Heart left ventricle (tissue), 16 donors: ENCODE data around the gene GGCT. TPM values are rescaled to one million over a fixed set of nuclear protein-coding genes. Genes with fewer than 3 reads are reported as not detected.

Source experiments
- ATAC-seq, 4 donors: fragments of 200-7000 bp; cut with Tn5 transposase; one replicate each; pipeline ENCODE4 v1.9.1; 2020 to 2022; ENCODE audit warnings: moderate library complexity in 4 of 4, mild to moderate bottlenecking in 3 of 4, moderate number of reproducible peaks in 1 of 4
- DNase-seq, 5 donors: peaks; one replicate each; pipeline ENCODE4 v3.0.0-alpha.2; 2020
- H3K27ac ChIP-seq, 12 donors: fragments of 200-600 bp; sonication (generic) in 4 of 12; one replicate each; pipeline versions ENCODE4 v1.5.0 to v1.8.0; 2016 to 2022; ENCODE audit warnings: mild to moderate bottlenecking in 2 of 12
- H3K27me3 ChIP-seq, 9 donors: fragments of 200-600 bp; sonication (generic) in 2 of 9; one replicate each; pipeline versions ENCODE4 v1.5.1 to v1.8.0; 2016 to 2022; ENCODE audit warnings: mild to moderate bottlenecking in 3 of 9
- H3K36me3 ChIP-seq, 9 donors: fragments of 200-600 bp; sonication (generic) in 2 of 9; one replicate each; pipeline versions ENCODE4 v1.5.0 to v1.8.0; 2018 to 2022; ENCODE audit warnings: mild to moderate bottlenecking in 2 of 9
- H3K4me1 ChIP-seq, 12 donors: fragments of 200-600 bp; sonication (generic) in 4 of 12; one replicate each; pipeline versions ENCODE4 v1.5.0 to v1.8.0; 2016 to 2022; ENCODE audit warnings: mild to moderate bottlenecking in 3 of 12
- H3K4me3 ChIP-seq, 12 donors: fragments of 200-600 bp; sonication (generic) in 4 of 12; one replicate each; pipeline versions ENCODE4 v1.5.0 to v1.8.0; 2017 to 2022; ENCODE audit warnings: mild to moderate bottlenecking in 9 of 12, moderate library complexity in 4 of 12
- H3K9me3 ChIP-seq, 12 donors: fragments of 200-600 bp; sonication (generic) in 4 of 12; one replicate each; pipeline versions ENCODE4 v1.5.0 to v1.8.0; 2016 to 2022; ENCODE audit warnings: mild to moderate bottlenecking in 1 of 12
- CTCF ChIP-seq, 12 donors: fragments of 200-600 bp; sonication (generic) in 4 of 12; IDR thresholded peaks; one replicate each; pipeline versions ENCODE4 v1.5.0 to v1.8.0; 2018 to 2022; ENCODE audit warnings: antibody characterized with exemption in 12 of 12, mild to moderate bottlenecking in 5 of 12
- POLR2A ChIP-seq, 2 donors: fragments of 450-650 bp; IDR thresholded peaks; one replicate each; pipeline ENCODE4 v1.6.1; 2017; ENCODE audit warnings: antibody characterized with exemption in 2 of 2, mild to moderate bottlenecking in 2 of 2, moderate library complexity in 2 of 2
- WGBS, 4 donors: extraction: QIAGEN DNeasy Blood & Tissue Kit in 2 of 4; methylation state at CpG; one replicate each; pipeline versions ENCODE4 v1.1.5 to v1.1.7; 2013 to 2018; 5-methylcytosine and 5-hydroxymethylcytosine counted together
- intact Hi-C, 10 donors: fragments of 100-400 bp; cut with DNase I; formaldehyde crosslinking; loops; one replicate each; pipeline versions ENCODE4 v1.11.1 to v1.14.2; 2022
- polyA plus RNA-seq, 2 donors: library from polyadenylated mRNA; stranded (reverse); fragments of 200-250 nt; gene quantifications; one replicate each; pipeline ENCODE4 v1.2.3, GENCODE V29; 2013
- total RNA-seq, 9 donors: library from RNA; depleted of rRNA in 2 of 9; stranded (reverse); fragments of >200 nt in 2 of 9; fragmentation: NEBNext Ultra II Directional in 3 of 9; extraction: Animal tissue kit (Norgen Biotek cat#: 25700) in 3 of 9; gene quantifications; one replicate each; pipeline versions ENCODE4 v1.1.0 to v1.2.4, GENCODE V29; 2016 to 2023
- donor health status: ischemic (EF 13 %, LVEDD 7.1; RV severe dilation, severe dysfunction).
- donor health status: healthy with polysubstance abuse.
- donor health status: DM: no; HTN: yes; CAD: no.
- donor health status: DM: no; HTN: no; CAD: no.
- donor health status: ischemic (EF 25% LVEDD 6.9; RV normal size, moderate dysfunction).
- donor health status: ischemic (EF 25% LVEDD 5.7; RV mildly dilated, moderate dysfunction).
- donor health status: healthy.
- donor health status: DM: yes; HTN: yes; CAD: no.
- donor health status: ischemic (EF 35%, LVEDD 5.7; RV mildly dilated, moderate dysfunction).
- donor health status: nonischemic (EF 11% LVEDD 7.7; RV severe dilation, severe dysfunction).
- donor health status: DM: yes; HTN: yes; CAD: no.
- donor health status: PGD.
- donor health status: ischemic (EF 29% LVEDD 5.4; RV normal size, mild dysfunction).
- donor health status: nonischemic (EF 23%, LVEDD 6.1; RV moderate dilation, normal function).

Gene GGCT
- total and polyA plus RNA-seq, 11 donors = 14.1 to 54.3 (median 18.7) TPM

GRCh38 chr7:30453016-30453415 lies 51.6 kb downstream of the GGCT start:
- WGBS, 4 donors = 93 to 96% (median 95%) methylated on average over 5 to 8 of the region's 8 CpGs
- intact Hi-C loops = no loop called here
- DNase-seq = no peak

GRCh38 chr7:30452280-30452930 lies 52.2 kb downstream of the GGCT start:
- intact Hi-C loops = no loop called here
- TF ChIP-seq POLR2A (IDR thresholded peaks at IDR 0.05) = no peak
- TF ChIP-seq CTCF (IDR thresholded peaks at IDR 0.05) = no peak
- no peak for DNase-seq
- WGBS, 4 donors = 86 to 91% (median 89%) methylated on average over 22 to 27 of the region's 27 CpGs
- Histone ChIP-seq H3K27ac (no peak overlapping the region), H3K36me3 (peaks cover 2 to 100% (median 91%) of the 10 kb centered on the region in 9 donors), H3K4me1 (peaks cover 0 to 34% (median 11%) of the 10 kb centered on the region in 12 donors), H3K27me3 (no peaks in the 10 kb centered on the region), H3K4me3 (no peak overlapping the region), H3K9me3 (no peaks in the 10 kb centered on the region)
- ATAC-seq = no peak

More at GRCh38 chr7:30453016-30453415, 51.6 kb downstream of the GGCT start:
- H3K4me1 ChIP-seq = peaks cover 0 to 32% (median 13%) of the 10 kb centered on the region in 12 donors
- no peak overlapping the region for H3K27ac ChIP-seq
- no peaks in the 10 kb centered on the region for H3K27me3 ChIP-seq
- peaks cover 2 to 99% (median 88%) of the 10 kb centered on the region in 9 donors for H3K36me3 ChIP-seq
- ATAC-seq = no peak
- no peak overlapping the region for H3K4me3 ChIP-seq
- no peak for TF ChIP-seq POLR2A (IDR thresholded peaks at IDR 0.05)
- no peak for TF ChIP-seq CTCF (IDR thresholded peaks at IDR 0.05)
- no peaks in the 10 kb centered on the region for H3K9me3 ChIP-seq

GRCh38 chr7:30451539-30452279 lies 52.9 kb downstream of the GGCT start:
- TF ChIP-seq POLR2A (IDR thresholded peaks at IDR 0.05) (no peak), CTCF (IDR thresholded peaks at IDR 0.05) (no peak)
- Histone ChIP-seq H3K27ac (no peak overlapping the region), H3K4me3 (no peak overlapping the region), H3K9me3 (no peaks in the 10 kb centered on the region), H3K4me1 (peaks cover 0 to 34% (median 11%) of the 10 kb centered on the region in 12 donors), H3K36me3 (peaks cover 2 to 100% (median 94%) of the 10 kb centered on the region in 9 donors), H3K27me3 (no peaks in the 10 kb centered on the region)
- ATAC-seq (no peak), DNase-seq (no peak)
- intact Hi-C loops = no loop called here
- WGBS, 4 donors = 86 to 93% (median 87%) methylated on average over 18 to 29 of the region's 29 CpGs

- DNase-seq = no peak
- no peaks in the 10 kb centered on the region for H3K27me3 ChIP-seq
- no peaks in the 10 kb centered on the region for H3K9me3 ChIP-seq
- H3K27ac ChIP-seq = no peak overlapping the region
- ATAC-seq = no peak
- no peak overlapping the region for H3K4me3 ChIP-seq
- peaks cover 0 to 34% (median 11%) of the 10 kb centered on the region in 12 donors for H3K4me1 ChIP-seq
- 93 to 97% (median 95%) methylated on average over 15 to 22 of the region's 22 CpGs for WGBS, 4 donors
- TF ChIP-seq CTCF (IDR thresholded peaks at IDR 0.05) = no peak
- TF ChIP-seq POLR2A (IDR thresholded peaks at IDR 0.05) = no peak
- intact Hi-C loops = no loop called here
- H3K36me3 ChIP-seq = peaks cover 2 to 100% (median 94%) of the 10 kb centered on the region in 9 donors
These were observed 53.6 kb downstream of the GGCT start for GRCh38 chr7:30450983-30451497.
